Calu3 (cell line): Measurements from ENCODE around the gene SYT8. TPM values are rescaled to one million over a fixed set of nuclear protein-coding genes. Genes with fewer than 3 reads are reported as not detected.
A peak's percentile ranks its signal among the peaks of the same experiment; 100 is the strongest.

Source experiments
- Bru-seq: library from RNA; stranded (reverse); fragments of 400-500 nt; gene quantifications from one replicate; lab custom pipeline; 2021; lab: Mats Ljungman, UMichigan
- BruChase-seq, 2 experiments: library from RNA; stranded (reverse); fragments of 400-500 nt; gene quantifications; one replicate each; lab custom pipeline; 2021; lab: Mats Ljungman, UMichigan
- BruUV-seq: library from RNA; stranded (reverse); fragments of 400-500 nt; replicated peaks from 2 replicates; lab custom pipeline; 2021; lab: Mats Ljungman, UMichigan
- CTCF ChIA-PET: fragments of 300-600 bp; sonication (Branson Sonifier 250); formaldehyde crosslinking; loops from one replicate; lab custom pipeline; 2022; ENCODE audit warnings: antibody characterized with exemption; lab: Charles Lee
- DNase-seq: peaks from one replicate; pipeline ENCODE4 v3.0.0; 2022
- H3K27ac Mint-ChIP-seq: one replicate; pipeline ENCODE4 v1.8.0; 2022; ENCODE audit warnings: mixed read lengths; ENCODE audit not compliant: unreplicated experiment
- H3K27me3 Mint-ChIP-seq: one replicate; pipeline ENCODE4 v1.8.0; 2022; ENCODE audit warnings: mixed read lengths; ENCODE audit not compliant: unreplicated experiment
- H3K36me3 Mint-ChIP-seq: one replicate; pipeline ENCODE4 v1.8.0; 2022; ENCODE audit warnings: mild to moderate bottlenecking, moderate library complexity, mixed read lengths; ENCODE audit not compliant: insufficient read depth, unreplicated experiment
- H3K4me1 Mint-ChIP-seq: one replicate; pipeline ENCODE4 v1.8.0; 2022; ENCODE audit warnings: mild to moderate bottlenecking, low read depth, mixed read lengths; ENCODE audit not compliant: unreplicated experiment
- H3K4me3 Mint-ChIP-seq: one replicate; pipeline ENCODE4 v1.8.0; 2022; ENCODE audit warnings: mild to moderate bottlenecking, low read depth, moderate library complexity, mixed read lengths; ENCODE audit not compliant: unreplicated experiment
- H3K9me3 Mint-ChIP-seq: one replicate; pipeline ENCODE4 v1.8.0; 2022; ENCODE audit warnings: low read depth, mixed read lengths; ENCODE audit not compliant: unreplicated experiment
- CTCF ChIP-seq: fragments of 200-600 bp; IDR thresholded peaks from one replicate; pipeline ENCODE4 v1.8.0; 2022; ENCODE audit warnings: antibody characterized with exemption; ENCODE audit not compliant: unreplicated experiment
- intact Hi-C: fragments of 100-400 bp; cut with micrococcal nuclease; formaldehyde crosslinking; loops from one replicate; pipeline ENCODE4 v1.10.0; 2022; ENCODE audit not compliant: unreplicated experiment
- long read RNA-seq: library from polyadenylated mRNA; stranded (forward); transcript quantifications from one replicate; pipeline ENCODE4 v2.0.0, GENCODE V29; 2022
- total RNA-seq: library from RNA; stranded (reverse); gene quantifications from 2 replicates; pipeline ENCODE4 v1.2.3, GENCODE V29; 2022

Gene SYT8
- total RNA-seq, result 5.8 and 7.1 TPM in 2 replicates
- percentile 38 among the genes with signal in this experiment for Bru-seq, nascent RNA
- BruChase-seq, experiment 1, labeled RNA remaining after a 6-hour chase, result percentile 48 among the genes with signal in this experiment
- BruChase-seq, experiment 2, labeled RNA remaining after a 2-hour chase, result percentile 43 among the genes with signal in this experiment
- long read RNA-seq, partial matches to known transcripts, result 2 of 12 reads
- long read RNA-seq, other reads (novel, unspliced or antisense), result 7 of 12 reads

GRCh38 chr11:1834779-1835670 lies at the start of gene SYT8:
Gene SYT8, plus strand, starts transcription at chr11:1834990. Its CDS starts 116 bp downstream, at chr11:1835106.
- CTCF ChIA-PET, result interaction anchor here (0.5 to 5.7 kb wide), 11 partner anchors 15 to 317 kb away, joined by 3 to 117 read pairs (median 8); partner anchors contain the start of genes CTSD and MRPL23
- BruUV-seq, result no TSS peak

GRCh38 chr11:1785749-1786413 lies 48.9 kb upstream of the SYT8 start:
- Mint-ChIP-seq H3K4me3 (no peak overlapping the region), H3K36me3 (peaks cover 5% of the 10 kb centered on the region), H3K9me3 (no peaks in the 10 kb centered on the region), H3K27me3 (peaks cover 8% of the 10 kb centered on the region), H3K27ac (no peak overlapping the region), H3K4me1 (peaks cover 39% of the 10 kb centered on the region)
- no TSS peak for BruUV-seq
- CTCF ChIA-PET, result interaction anchor here (0.7 to 1.0 kb wide), 3 partner anchors 17 to 313 kb away, joined by 4 to 6 read pairs (median 5); no protein-coding TSS in a partner anchor
- TF ChIP-seq CTCF, result no peak
- no peak for DNase-seq
- intact Hi-C loops, result no loop called here

More at GRCh38 chr11:1834779-1835670, at the start of gene SYT8:
- H3K27ac Mint-ChIP-seq, result peak within 1 kb of the TSS; percentile 91
- intact Hi-C loops, result loop anchor here (5.0 kb wide), 4 partner anchors 37 to 317 kb away; partner anchors contain the start of gene CTSD
- H3K4me1 Mint-ChIP-seq, result peaks cover 40% of the 10 kb centered on the region
- no peak for TF ChIP-seq CTCF
- no peaks in the 10 kb centered on the region for H3K27me3 Mint-ChIP-seq
- H3K4me3 Mint-ChIP-seq, result peak within 1 kb of the TSS; percentile 52
- DNase-seq, result peak; percentile 47
- H3K9me3 Mint-ChIP-seq, result no peaks in the 10 kb centered on the region
- peaks cover 29% of the 10 kb centered on the region for H3K36me3 Mint-ChIP-seq

GRCh38 chr11:1786466-1786865 lies 48.3 kb upstream of the SYT8 start:
- DNase-seq, result no peak
- no TSS peak for BruUV-seq
- Mint-ChIP-seq H3K27ac (no peak overlapping the region), H3K27me3 (peaks cover 14% of the 10 kb centered on the region), H3K4me3 (no peak overlapping the region), H3K9me3 (no peaks in the 10 kb centered on the region), H3K36me3 (peaks cover 5% of the 10 kb centered on the region), H3K4me1 (peaks cover 33% of the 10 kb centered on the region)
- intact Hi-C loops, result no loop called here
- TF ChIP-seq CTCF, result no peak
- CTCF ChIA-PET, result no interaction called here

GRCh38 chr11:1791912-1792311 lies 42.9 kb upstream of the SYT8 start:
- Mint-ChIP-seq H3K36me3 (no peaks in the 10 kb centered on the region), H3K27ac (no peak overlapping the region), H3K9me3 (no peaks in the 10 kb centered on the region), H3K27me3 (peaks cover 30% of the 10 kb centered on the region), H3K4me1 (no peaks in the 10 kb centered on the region), H3K4me3 (no peak overlapping the region)
- no peak for TF ChIP-seq CTCF
- CTCF ChIA-PET, result interaction anchor here (0.7 kb wide), 1 partner anchor 19 kb away, joined by 3 read pairs; no protein-coding TSS in a partner anchor
- intact Hi-C loops, result no loop called here
- BruUV-seq, result no TSS peak
- no peak for DNase-seq
